Smooth muscle cell of the brain vasculature (primary cell): ENCODE data around the gene TMEM150B.

Source experiments
- DNase-seq: peaks from one replicate; pipeline ENCODE4 v3.0.0-alpha.2; 2012; ENCODE audit warnings: low read depth, low spot score

TMEM150B gene

GRCh38 chr19:55278391-55279135, 46.6 kb downstream of the TMEM150B start:
- DNase-seq: no peak

- DNase-seq: no peak
These were observed 47.6 kb downstream of the TMEM150B start for GRCh38 chr19:55277494-55277893.

- no peak for DNase-seq
These were observed 48.3 kb downstream of the TMEM150B start for GRCh38 chr19:55276720-55277430.

- DNase-seq: no peak
These were observed 49.1 kb downstream of the TMEM150B start for GRCh38 chr19:55275851-55276719.

- no peak for DNase-seq
These were observed 51.0 kb downstream of the TMEM150B start for GRCh38 chr19:55273978-55274707.

- no peak for DNase-seq
These were observed 53.0 kb downstream of the TMEM150B start for GRCh38 chr19:55272142-55272541.

GRCh38 chr19:55270172-55270942, 54.8 kb downstream of the TMEM150B start:
- DNase-seq: no peak

GRCh38 chr19:55269299-55269698, 55.8 kb downstream of the TMEM150B start:
- no peak for DNase-seq

- no peak for DNase-seq
These were observed 58.3 kb downstream of the TMEM150B start for GRCh38 chr19:55266840-55267239.

GRCh38 chr19:55266404-55266803, 58.7 kb downstream of the TMEM150B start:
- no peak for DNase-seq

GRCh38 chr19:55265723-55266386, 59.3 kb downstream of the TMEM150B start:
- DNase-seq: no peak

- no peak for DNase-seq
These were observed 60.0 kb downstream of the TMEM150B start for GRCh38 chr19:55265173-55265572.

- no peak for DNase-seq
These were observed 60.6 kb downstream of the TMEM150B start for GRCh38 chr19:55264531-55264930.
